Ascending aorta (tissue), 2 donors: ENCODE data around the gene PAQR5. TPM values are rescaled to one million over a fixed set of nuclear protein-coding genes. Genes with fewer than 3 reads are reported as not detected.

Source experiments
- DNase-seq, 2 donors: peaks; one replicate each; pipeline ENCODE4 v3.0.0-alpha.2; 2019; ENCODE audit warnings: low spot score in 2 of 2
- H3K27ac ChIP-seq, 2 donors: fragments of 200-600 bp; sonication (generic); one replicate each; pipeline ENCODE4 v1.5.1; 2016 to 2017; ENCODE audit warnings: mild to moderate bottlenecking in 1 of 2
- H3K27me3 ChIP-seq: fragments of 200-600 bp; sonication (generic); one replicate; pipeline ENCODE4 v1.5.1; 2017
- H3K36me3 ChIP-seq, 2 donors: fragments of 200-600 bp; sonication (generic); one replicate each; pipeline ENCODE4 v1.5.1; 2016
- H3K4me1 ChIP-seq, 2 donors: fragments of 200-600 bp; sonication (generic); one replicate each; pipeline ENCODE4 v1.5.1; 2016 to 2017; ENCODE audit warnings: mild to moderate bottlenecking in 1 of 2
- H3K4me3 ChIP-seq, 2 donors: fragments of 200-600 bp; sonication (generic); one replicate each; pipeline ENCODE4 v1.5.1; 2016 to 2017; ENCODE audit warnings: mild to moderate bottlenecking in 1 of 2
- H3K9me3 ChIP-seq, 2 donors: fragments of 200-600 bp; sonication (generic); one replicate each; pipeline ENCODE4 v1.5.1; 2016
- CTCF ChIP-seq, 3 experiments: fragments of 200-600 bp in 2 of 3; fragments of 450-650 bp in 1 of 3; sonication (generic) in 2 of 3; IDR thresholded peaks; one replicate each; pipeline ENCODE4 v1.5.1; 2016 to 2019; ENCODE audit warnings: antibody characterized with exemption in 3 of 3, mild to moderate bottlenecking in 1 of 3, moderate library complexity in 1 of 3
- intact Hi-C: fragments of 100-400 bp; cut with DNase I; formaldehyde crosslinking; loops from one replicate; pipeline ENCODE4 v1.15.1; 2023
- total RNA-seq: library from RNA; depleted of rRNA; stranded (reverse); fragments of >200 nt; gene quantifications from one replicate; pipeline ENCODE4 v1.1.0, GENCODE V29; 2016

Gene PAQR5
- 1.1 TPM for total RNA-seq

GRCh38 chr15:69298697-69299441 is at the start of gene PAQR5:
Gene PAQR5, plus strand, starts transcription at chr15:69298912. Its CDS starts 61,169 bp downstream, at chr15:69360081.
- peak within 1 kb of the TSS; percentile 51 to 62 for H3K4me3 ChIP-seq
- H3K4me1 ChIP-seq, result peaks cover 0 to 10% of the 10 kb centered on the region in 2 donors
- DNase-seq, result no peak
- no peak within 1 kb of the TSS for H3K27ac ChIP-seq
- no peaks in the 10 kb centered on the region for H3K9me3 ChIP-seq
- peaks cover 17% of the 10 kb centered on the region for H3K27me3 ChIP-seq
- intact Hi-C loops, result no loop called here
- no peaks in the 10 kb centered on the region for H3K36me3 ChIP-seq
- no peak for TF ChIP-seq CTCF (IDR thresholded peaks at IDR 0.05)

GRCh38 chr15:69253156-69253555 is 45.6 kb upstream of the PAQR5 start:
- peaks cover 0 to 2% of the 10 kb centered on the region in 2 donors for H3K36me3 ChIP-seq
- no peaks in the 10 kb centered on the region for H3K9me3 ChIP-seq
- intact Hi-C loops, result no loop called here
- no peak overlapping the region for H3K27ac ChIP-seq
- no peaks in the 10 kb centered on the region for H3K4me1 ChIP-seq
- DNase-seq, result no peak
- no peaks in the 10 kb centered on the region for H3K27me3 ChIP-seq
- no peak overlapping the region for H3K4me3 ChIP-seq
- TF ChIP-seq CTCF (IDR thresholded peaks at IDR 0.05), result no peak

- intact Hi-C loops, result loop anchor here (1.0 kb wide), 1 partner anchor 206 kb away; no protein-coding TSS in a partner anchor
- Histone ChIP-seq H3K4me1 (no peaks in the 10 kb centered on the region), H3K36me3 (no peaks in the 10 kb centered on the region), H3K27me3 (no peaks in the 10 kb centered on the region), H3K4me3 (no peak overlapping the region), H3K27ac (no peak overlapping the region), H3K9me3 (no peaks in the 10 kb centered on the region)
- peak; percentile 8 to 50 (median 35) for TF ChIP-seq CTCF (IDR thresholded peaks at IDR 0.05)
- DNase-seq, result no peak
Measured at GRCh38 chr15:69265347-69265955, 33.3 kb upstream of the PAQR5 start.

- Histone ChIP-seq H3K9me3 (no peaks in the 10 kb centered on the region), H3K27ac (no peak overlapping the region), H3K36me3 (no peaks in the 10 kb centered on the region), H3K27me3 (no peaks in the 10 kb centered on the region), H3K4me1 (no peaks in the 10 kb centered on the region), H3K4me3 (no peak overlapping the region)
- intact Hi-C loops, result no loop called here
- TF ChIP-seq CTCF (IDR thresholded peaks at IDR 0.05), result no peak
- no peak for DNase-seq
Measured at GRCh38 chr15:69271217-69271616, 27.5 kb upstream of the PAQR5 start.

- DNase-seq, result no peak
- Histone ChIP-seq H3K27ac (no peak overlapping the region), H3K4me3 (no peak overlapping the region), H3K4me1 (no peaks in the 10 kb centered on the region), H3K27me3 (no peaks in the 10 kb centered on the region), H3K36me3 (no peaks in the 10 kb centered on the region), H3K9me3 (no peaks in the 10 kb centered on the region)
- no peak for TF ChIP-seq CTCF (IDR thresholded peaks at IDR 0.05)
- intact Hi-C loops, result no loop called here
Measured at GRCh38 chr15:69272139-69272538, 26.6 kb upstream of the PAQR5 start.
